Lower lobe of right lung (tissue), 2 donors: Measurements from ENCODE around the gene CEP128. TPM values are rescaled to one million over a fixed set of nuclear protein-coding genes. Genes with fewer than 3 reads are reported as not detected.

Source experiments
- ATAC-seq, 2 donors: fragments of 200-7000 bp; cut with Tn5 transposase; one replicate each; pipeline ENCODE4 v1.9.1; 2020 to 2022; ENCODE audit warnings: mild to moderate bottlenecking in 2 of 2, moderate library complexity in 2 of 2
- DNase-seq: peaks from one replicate; pipeline ENCODE4 v3.0.0-alpha.2; 2020
- H3K27ac ChIP-seq: fragments of 200-600 bp; one replicate; pipeline ENCODE4 v1.8.0; 2022
- H3K27me3 ChIP-seq: fragments of 200-600 bp; one replicate; pipeline ENCODE4 v1.8.0; 2022; ENCODE audit warnings: low read depth
- H3K36me3 ChIP-seq: fragments of 200-600 bp; one replicate; pipeline ENCODE4 v1.8.0; 2022; ENCODE audit warnings: mild to moderate bottlenecking
- H3K4me1 ChIP-seq: fragments of 200-600 bp; one replicate; pipeline ENCODE4 v1.8.0; 2022
- H3K4me3 ChIP-seq: fragments of 200-600 bp; one replicate; pipeline ENCODE4 v1.8.0; 2022; ENCODE audit warnings: mild to moderate bottlenecking
- H3K9me3 ChIP-seq: fragments of 200-600 bp; one replicate; pipeline ENCODE4 v1.8.0; 2022
- CTCF ChIP-seq: fragments of 200-600 bp; IDR thresholded peaks from one replicate; pipeline ENCODE4 v1.8.0; 2022; ENCODE audit warnings: antibody characterized with exemption, mild to moderate bottlenecking
- intact Hi-C: fragments of 100-400 bp; cut with DNase I; formaldehyde crosslinking; loops from one replicate; pipeline ENCODE4 v1.11.0; 2022
- total RNA-seq: library from RNA; stranded (reverse); fragmentation: NEBNext Ultra II Directional; extraction: Animal tissue kit (Norgen Biotek cat#: 25700); gene quantifications from one replicate; pipeline ENCODE4 v1.2.1, GENCODE V29; 2021
- donor health status: DM: no; HTN: yes; CAD: no; lungs with severe emphysema.

Gene CEP128
- total RNA-seq, 1 donor from 2014 or later: 11.5 TPM

- intact Hi-C loops: no loop called here
- H3K36me3 ChIP-seq: no peaks in the 10 kb centered on the region
- ATAC-seq: no peak
These were observed 458.2 kb downstream of the CEP128 start for GRCh38 chr14:80483331-80483730.

GRCh38 chr14:80477388-80478160 is 464.0 kb downstream of the CEP128 start:
- Histone ChIP-seq H3K9me3 (no peaks in the 10 kb centered on the region), H3K27me3 (no peaks in the 10 kb centered on the region), H3K4me3 (no peak overlapping the region), H3K36me3 (no peaks in the 10 kb centered on the region), H3K4me1 (no peaks in the 10 kb centered on the region), H3K27ac (no peak overlapping the region)
- intact Hi-C loops: no loop called here
- ATAC-seq (no peak), DNase-seq (no peak)
- no peak for TF ChIP-seq CTCF

More at GRCh38 chr14:80483331-80483730, 458.2 kb downstream of the CEP128 start:
- Histone ChIP-seq H3K4me1 (no peaks in the 10 kb centered on the region), H3K27me3 (no peaks in the 10 kb centered on the region), H3K9me3 (no peaks in the 10 kb centered on the region), H3K27ac (no peak overlapping the region), H3K4me3 (no peak overlapping the region)
- DNase-seq: no peak
- no peak for TF ChIP-seq CTCF

- Histone ChIP-seq H3K36me3 (no peaks in the 10 kb centered on the region), H3K4me1 (no peaks in the 10 kb centered on the region), H3K4me3 (no peak overlapping the region), H3K27ac (no peak overlapping the region), H3K27me3 (no peaks in the 10 kb centered on the region), H3K9me3 (no peaks in the 10 kb centered on the region)
- ATAC-seq: no peak
- DNase-seq: no peak
- intact Hi-C loops: no loop called here
- no peak for TF ChIP-seq CTCF
These were observed 466.5 kb downstream of the CEP128 start for GRCh38 chr14:80475074-80475473.

- Histone ChIP-seq H3K27ac (no peak overlapping the region), H3K4me3 (no peak overlapping the region), H3K36me3 (no peaks in the 10 kb centered on the region), H3K4me1 (no peaks in the 10 kb centered on the region), H3K9me3 (no peaks in the 10 kb centered on the region), H3K27me3 (no peaks in the 10 kb centered on the region)
- TF ChIP-seq CTCF: no peak
- intact Hi-C loops: no loop called here
- ATAC-seq: no peak
- DNase-seq: no peak
These were observed 473.0 kb downstream of the CEP128 start for GRCh38 chr14:80468331-80469122.

- DNase-seq (no peak), ATAC-seq (no peak)
- no peaks in the 10 kb centered on the region for H3K36me3 ChIP-seq
- no peaks in the 10 kb centered on the region for H3K4me1 ChIP-seq
- no peak for TF ChIP-seq CTCF
- intact Hi-C loops: no loop called here
- no peak overlapping the region for H3K4me3 ChIP-seq
- no peaks in the 10 kb centered on the region for H3K27me3 ChIP-seq
- H3K9me3 ChIP-seq: no peaks in the 10 kb centered on the region
- no peak overlapping the region for H3K27ac ChIP-seq
These were observed 475.9 kb downstream of the CEP128 start for GRCh38 chr14:80465546-80466220.
